CD14-positive monocyte (primary cell): ENCODE measurements around the gene GDPD4. TPM values are rescaled to one million over a fixed set of nuclear protein-coding genes. Genes with fewer than 3 reads are reported as not detected.

Experiments used
- DNase-seq, 3 donors: peaks; one replicate each; pipeline ENCODE4 v3.0.0-alpha.2; 2011 to 2022
- H2AFZ ChIP-seq: 2 replicates; pipeline ENCODE4 v1.6.0; 2012; ENCODE audit warnings: mild to moderate bottlenecking, low read depth, low read length, inconsistent platforms; ENCODE audit not compliant: insufficient read depth, poor library complexity, severe bottlenecking
- H3K27ac ChIP-seq, 2 donors: 1 replicate in 1 of 2; 2 replicates in 1 of 2; pipeline ENCODE4 v1.5.1; 2012 to 2013; ENCODE audit warnings: low read length in 2 of 2, control low read depth in 1 of 2, inconsistent platforms in 1 of 2, low read depth in 1 of 2, mild to moderate bottlenecking in 1 of 2
- H3K27me3 ChIP-seq, 2 donors: one replicate each; pipeline versions ENCODE4 v1.6.0 to v1.6.1; 2011 to 2013; ENCODE audit warnings: low read length in 2 of 2; ENCODE audit not compliant: control insufficient read depth in 2 of 2, insufficient read depth in 2 of 2
- H3K36me3 ChIP-seq, 2 donors: replicated peaks in 1 of 2; 1 replicate in 1 of 2; 2 replicates in 1 of 2; pipeline versions ENCODE4 v1.5.1 to v1.6.1; 2012 to 2013; ENCODE audit warnings: low read length in 2 of 2, control low read depth in 1 of 2, inconsistent platforms in 1 of 2, mild to moderate bottlenecking in 1 of 2; ENCODE audit not compliant: insufficient read depth in 2 of 2, control insufficient read depth in 1 of 2
- H3K4me1 ChIP-seq, 2 donors: 1 replicate in 1 of 2; 2 replicates in 1 of 2; pipeline versions ENCODE4 v1.5.1 to v1.6.1; 2012 to 2013; ENCODE audit warnings: low read length in 2 of 2, control low read depth in 1 of 2, inconsistent platforms in 1 of 2, mild to moderate bottlenecking in 1 of 2, moderate library complexity in 1 of 2; ENCODE audit not compliant: insufficient read depth in 2 of 2, control insufficient read depth in 1 of 2
- H3K4me2 ChIP-seq: replicated peaks from 2 replicates; pipeline ENCODE3; 2012; ENCODE audit warnings: low read length, moderate library complexity, mild to moderate bottlenecking; ENCODE audit not compliant: poor library complexity, severe bottlenecking; ENCODE audit errors: extremely low read depth
- H3K4me3 ChIP-seq, 3 experiments: fragments of 200-600 bp in 1 of 3; sonication (generic) in 1 of 3; replicated peaks in 1 of 3; 1 replicate in 2 of 3; 2 replicates in 1 of 3; pipeline ENCODE4 v1.5.1; 2011 to 2013; ENCODE audit warnings: low read length in 3 of 3, mild to moderate bottlenecking in 3 of 3, control low read depth in 2 of 3, low read depth in 2 of 3, inconsistent platforms in 1 of 3, moderate library complexity in 1 of 3
- H3K79me2 ChIP-seq: 2 replicates; pipeline ENCODE4 v1.6.0; 2012; ENCODE audit warnings: mild to moderate bottlenecking, control low read depth, inconsistent platforms, low read length, moderate library complexity; ENCODE audit not compliant: insufficient read depth
- H3K9ac ChIP-seq: 2 replicates; pipeline ENCODE4 v1.6.0; 2017; ENCODE audit warnings: low read length, mild to moderate bottlenecking; ENCODE audit not compliant: insufficient read depth, poor library complexity, severe bottlenecking
- H3K9me3 ChIP-seq, 2 donors: replicated peaks in 1 of 2; 1 replicate in 1 of 2; 2 replicates in 1 of 2; pipeline versions ENCODE4 v1.5.1 to v1.6.1; 2012 to 2013; ENCODE audit warnings: low read length in 2 of 2, control low read depth in 1 of 2; ENCODE audit not compliant: control insufficient read depth in 1 of 2, insufficient read depth in 1 of 2
- H4K20me1 ChIP-seq: 2 replicates; pipeline ENCODE4 v1.6.0; 2012; ENCODE audit warnings: mild to moderate bottlenecking, low read length, control low read depth, moderate library complexity; ENCODE audit not compliant: insufficient read depth
- H3K27ac Mint-ChIP-seq, 7 donors: one replicate each; pipeline ENCODE4 v1.8.0; 2020; ENCODE audit warnings: mild to moderate bottlenecking in 7 of 7, mixed read lengths in 7 of 7, moderate library complexity in 6 of 7, inconsistent platforms in 2 of 7
- H3K27me3 Mint-ChIP-seq, 3 donors: one replicate each; pipeline ENCODE4 v1.8.0; 2021 to 2022; ENCODE audit warnings: low read depth in 3 of 3, mild to moderate bottlenecking in 3 of 3, mixed read lengths in 3 of 3, moderate library complexity in 3 of 3, inconsistent platforms in 1 of 3
- H3K36me3 Mint-ChIP-seq, 2 donors: one replicate each; pipeline ENCODE4 v1.8.0; 2020; ENCODE audit warnings: mixed read lengths in 2 of 2, inconsistent platforms in 1 of 2, mild to moderate bottlenecking in 1 of 2
- H3K4me1 Mint-ChIP-seq: one replicate; pipeline ENCODE4 v1.8.0; 2020; ENCODE audit warnings: mild to moderate bottlenecking, mixed read lengths
- H3K4me3 Mint-ChIP-seq, 2 donors: one replicate each; pipeline ENCODE4 v1.8.0; 2020; ENCODE audit warnings: mild to moderate bottlenecking in 2 of 2, mixed read lengths in 2 of 2, moderate library complexity in 1 of 2
- H3K9me3 Mint-ChIP-seq, 7 donors: one replicate each; pipeline ENCODE4 v1.8.0; 2020 to 2022; ENCODE audit warnings: mixed read lengths in 7 of 7, mild to moderate bottlenecking in 6 of 7, moderate library complexity in 6 of 7, inconsistent platforms in 2 of 7
- WGBS: methylation state at CpG from one replicate; pipeline ENCODE4 v1.1.5; 2013; ENCODE audit warnings: missing lambda C conversion rate; ENCODE audit not compliant: insufficient coverage; 5-methylcytosine and 5-hydroxymethylcytosine counted together
- intact Hi-C, 2 donors: fragments of 100-400 bp; cut with micrococcal nuclease; formaldehyde crosslinking; loops; one replicate each; pipeline versions ENCODE4 v1.15.0 to v1.15.1; 2023
- polyA plus RNA-seq, 3 donors: library from polyadenylated mRNA; depleted of rRNA in 1 of 3; unstranded in 2 of 3; stranded (reverse) in 1 of 3; fragments of 300-500 nt in 2 of 3; fragments of >200 nt in 1 of 3; fragmentation: Illumina TruSeq in 2 of 3; gene quantifications; 1 replicate in 2 of 3; 2 replicates in 1 of 3; pipeline ENCODE4 v1.2.3, GENCODE V29; 2012 to 2021
- TF ChIP-seq, protein P1 (sequence below): fragments of 200-600 bp; IDR thresholded peaks from one replicate; pipeline ENCODE4 v1.8.0; 2022; ENCODE audit warnings: antibody characterized with exemption, mild to moderate bottlenecking

GDPD4 gene
- polyA plus RNA-seq, 3 donors, result not detected

DNA sequence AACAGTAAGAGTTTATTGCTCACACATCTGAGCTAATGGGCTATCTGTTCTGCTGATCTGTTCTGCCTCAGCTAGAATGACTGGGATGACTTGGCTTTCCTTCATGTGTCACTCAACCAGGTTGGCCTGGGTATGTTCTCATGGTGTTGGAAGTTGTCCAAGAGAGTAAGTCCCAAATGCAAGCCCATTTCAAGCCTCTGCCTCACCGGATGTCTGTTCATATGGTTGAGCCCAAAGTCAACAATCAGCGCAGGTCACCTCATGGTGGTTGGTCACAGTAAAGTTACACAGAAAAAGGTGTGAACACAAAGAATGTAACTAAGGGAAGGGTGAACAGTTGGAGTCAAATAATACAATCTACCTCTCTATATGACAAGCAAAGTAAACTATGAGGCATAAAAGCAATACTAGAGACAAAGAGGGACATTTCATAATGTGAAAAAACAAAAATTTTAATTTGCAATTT lies 1.9 kb downstream of the GDPD4 start:
- Mint-ChIP-seq H3K4me1 (no peaks in the 10 kb centered on the region), H3K27me3 (peaks cover under 1 to 2% (median 1%) of the 10 kb centered on the region in 3 donors), H3K9me3 (peaks cover 0 to 4% (median 0%) of the 10 kb centered on the region in 7 donors), H3K36me3 (no peaks in the 10 kb centered on the region), H3K27ac (no peak overlapping the region), H3K4me3 (no peak overlapping the region)
- no peaks in the 10 kb centered on the region for H4K20me1 ChIP-seq
- TF ChIP-seq, protein P1, sequence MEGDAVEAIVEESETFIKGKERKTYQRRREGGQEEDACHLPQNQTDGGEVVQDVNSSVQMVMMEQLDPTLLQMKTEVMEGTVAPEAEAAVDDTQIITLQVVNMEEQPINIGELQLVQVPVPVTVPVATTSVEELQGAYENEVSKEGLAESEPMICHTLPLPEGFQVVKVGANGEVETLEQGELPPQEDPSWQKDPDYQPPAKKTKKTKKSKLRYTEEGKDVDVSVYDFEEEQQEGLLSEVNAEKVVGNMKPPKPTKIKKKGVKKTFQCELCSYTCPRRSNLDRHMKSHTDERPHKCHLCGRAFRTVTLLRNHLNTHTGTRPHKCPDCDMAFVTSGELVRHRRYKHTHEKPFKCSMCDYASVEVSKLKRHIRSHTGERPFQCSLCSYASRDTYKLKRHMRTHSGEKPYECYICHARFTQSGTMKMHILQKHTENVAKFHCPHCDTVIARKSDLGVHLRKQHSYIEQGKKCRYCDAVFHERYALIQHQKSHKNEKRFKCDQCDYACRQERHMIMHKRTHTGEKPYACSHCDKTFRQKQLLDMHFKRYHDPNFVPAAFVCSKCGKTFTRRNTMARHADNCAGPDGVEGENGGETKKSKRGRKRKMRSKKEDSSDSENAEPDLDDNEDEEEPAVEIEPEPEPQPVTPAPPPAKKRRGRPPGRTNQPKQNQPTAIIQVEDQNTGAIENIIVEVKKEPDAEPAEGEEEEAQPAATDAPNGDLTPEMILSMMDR, result no peak
- H3K79me2 ChIP-seq, result no peaks in the 10 kb centered on the region
- no peak overlapping the region for H3K9ac ChIP-seq
- no peak overlapping the region for H3K27ac ChIP-seq
- H3K36me3 ChIP-seq, result no peaks in the 10 kb centered on the region
- DNase-seq, result no peak
- H3K4me2 ChIP-seq, result no peak overlapping the region
- H3K27me3 ChIP-seq, result no peaks in the 10 kb centered on the region
- no peaks in the 10 kb centered on the region for H3K9me3 ChIP-seq
- no peak overlapping the region for H2AFZ ChIP-seq
- H3K4me1 ChIP-seq, result no peaks in the 10 kb centered on the region
- 100% methylated on average over 1 of the region's 2 CpGs for WGBS
- H3K4me3 ChIP-seq, result no peak overlapping the region
- intact Hi-C loops, result no loop called here

DNA sequence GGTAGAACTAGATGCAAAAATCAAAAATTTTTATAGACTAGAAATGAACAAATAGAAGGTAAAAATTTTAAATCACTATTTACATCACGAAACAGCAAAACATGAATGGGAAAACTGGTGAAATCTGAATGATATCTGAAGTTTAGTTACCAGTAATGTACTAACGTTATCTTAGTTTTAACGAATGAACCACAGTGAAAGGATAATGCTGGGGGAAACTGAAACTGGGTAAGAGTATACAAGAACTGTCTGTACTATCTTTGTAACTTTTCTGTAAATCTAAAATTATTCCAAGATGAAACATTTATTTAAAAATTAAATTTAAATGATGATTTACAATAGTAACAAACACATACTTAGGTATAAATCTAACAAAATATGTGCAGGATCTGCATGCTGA lies 7.4 kb downstream of the GDPD4 start:
- intact Hi-C loops, result no loop called here
- WGBS, result no CpG with 5 or more reads among the region's 3 CpGs
- no peaks in the 10 kb centered on the region for H3K79me2 ChIP-seq
- H3K27me3 ChIP-seq, result no peaks in the 10 kb centered on the region
- no peaks in the 10 kb centered on the region for H3K36me3 Mint-ChIP-seq
- no peak overlapping the region for H3K27ac Mint-ChIP-seq
- no peak overlapping the region for H3K4me3 Mint-ChIP-seq
- no peak overlapping the region for H3K9ac ChIP-seq
- no peaks in the 10 kb centered on the region for H3K36me3 ChIP-seq
- H3K4me1 Mint-ChIP-seq, result no peaks in the 10 kb centered on the region
- H3K27me3 Mint-ChIP-seq, result peaks cover 0 to 11% (median 4%) of the 10 kb centered on the region in 3 donors
- H3K9me3 ChIP-seq, result no peaks in the 10 kb centered on the region
- no peak overlapping the region for H3K27ac ChIP-seq
- no peak overlapping the region for H2AFZ ChIP-seq
- no peak overlapping the region for H3K4me2 ChIP-seq
- H4K20me1 ChIP-seq, result no peaks in the 10 kb centered on the region
- no peaks in the 10 kb centered on the region for H3K4me1 ChIP-seq
- peaks cover 0 to 5% (median 0%) of the 10 kb centered on the region in 7 donors for H3K9me3 Mint-ChIP-seq
- no peak overlapping the region for H3K4me3 ChIP-seq
- TF ChIP-seq, protein P1, result no peak
- DNase-seq, result no peak
